Measurements from ENCODE around the gene BCL2L1.
A peak's percentile ranks its signal among the peaks of the same experiment; 100 is the strongest.
"Not testable (repeated sequence)": the region's sequence is repeated elsewhere in the genome, so short reads cannot be mapped to it uniquely, and the experiment has no call there.

BCL2L1 gene

DNA sequence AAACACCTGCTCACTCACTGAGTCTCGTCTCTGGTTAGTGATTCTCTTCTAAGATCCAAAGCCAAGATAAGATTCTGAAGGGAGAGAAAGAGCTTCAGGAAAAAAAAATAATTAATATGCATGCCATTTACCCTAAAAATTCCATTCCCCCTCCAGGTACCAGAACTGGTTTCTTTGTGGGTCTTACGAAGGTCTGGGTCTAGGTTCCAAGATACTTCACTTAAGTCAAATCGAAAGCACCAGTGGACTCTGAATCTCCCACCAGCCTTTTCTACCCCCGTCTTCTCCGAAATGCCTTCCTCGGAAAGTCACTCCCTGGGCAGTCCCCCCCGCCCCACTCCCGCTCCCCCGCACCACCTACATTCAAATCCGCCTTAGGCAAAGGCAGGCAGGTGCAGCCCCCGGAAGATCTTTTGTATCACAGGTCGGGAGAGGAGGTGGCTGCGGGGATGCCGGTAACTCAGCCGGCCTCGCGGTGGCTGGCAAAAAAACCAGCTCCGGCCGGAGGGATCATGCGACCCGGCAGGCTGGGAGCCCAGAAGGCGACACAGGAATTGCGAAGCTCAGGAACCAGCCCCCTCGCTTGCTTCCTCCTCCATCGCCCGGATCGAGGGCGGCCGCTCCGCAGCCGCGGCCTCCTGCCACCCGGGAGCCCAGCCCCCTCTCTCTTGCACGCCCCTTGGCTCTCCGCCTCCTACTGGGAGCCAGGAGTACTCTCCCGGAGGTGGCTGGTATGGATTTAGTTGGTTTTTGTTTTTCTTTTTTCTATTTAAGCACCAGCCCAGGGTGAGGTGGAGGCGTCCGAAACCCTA lies at the start of gene BCL2L1:
BCL2L1 (minus strand) TSS at position 612 of the 812 bp plus-strand sequence. CDS start 650 bp downstream, outside the sequence.
- FAIRE-seq: no peak

- no peak for FAIRE-seq
Observed at GRCh38 chr20:31770243-31770642, 47.6 kb upstream of the BCL2L1 start.

- no peak for FAIRE-seq
Observed at GRCh38 chr20:31769681-31770080, 47.0 kb upstream of the BCL2L1 start.

DNA sequence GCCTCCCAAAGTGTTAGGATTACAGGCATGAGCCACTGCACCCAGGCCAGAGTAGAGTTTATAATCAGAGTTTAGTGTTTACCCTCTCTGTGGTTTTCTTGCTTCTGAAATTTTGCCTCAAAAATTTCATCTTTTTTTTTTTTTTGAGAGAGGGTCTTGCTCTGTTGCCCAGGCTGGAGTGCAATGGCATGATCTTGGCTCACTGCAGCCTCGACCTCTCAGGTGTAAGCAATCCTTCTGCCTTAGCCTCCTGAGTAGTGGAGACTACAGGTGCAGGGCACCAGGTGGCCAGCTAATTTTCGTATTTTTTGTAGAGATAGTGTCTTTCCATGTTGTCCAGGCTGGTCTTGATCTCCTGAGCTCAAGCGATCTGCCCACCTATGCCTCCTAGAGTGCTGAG lies 45.1 kb upstream of the BCL2L1 start:
- FAIRE-seq: no peak

- no peak for FAIRE-seq
Observed at GRCh38 chr20:31764641-31765305, 42.1 kb upstream of the BCL2L1 start.

DNA sequence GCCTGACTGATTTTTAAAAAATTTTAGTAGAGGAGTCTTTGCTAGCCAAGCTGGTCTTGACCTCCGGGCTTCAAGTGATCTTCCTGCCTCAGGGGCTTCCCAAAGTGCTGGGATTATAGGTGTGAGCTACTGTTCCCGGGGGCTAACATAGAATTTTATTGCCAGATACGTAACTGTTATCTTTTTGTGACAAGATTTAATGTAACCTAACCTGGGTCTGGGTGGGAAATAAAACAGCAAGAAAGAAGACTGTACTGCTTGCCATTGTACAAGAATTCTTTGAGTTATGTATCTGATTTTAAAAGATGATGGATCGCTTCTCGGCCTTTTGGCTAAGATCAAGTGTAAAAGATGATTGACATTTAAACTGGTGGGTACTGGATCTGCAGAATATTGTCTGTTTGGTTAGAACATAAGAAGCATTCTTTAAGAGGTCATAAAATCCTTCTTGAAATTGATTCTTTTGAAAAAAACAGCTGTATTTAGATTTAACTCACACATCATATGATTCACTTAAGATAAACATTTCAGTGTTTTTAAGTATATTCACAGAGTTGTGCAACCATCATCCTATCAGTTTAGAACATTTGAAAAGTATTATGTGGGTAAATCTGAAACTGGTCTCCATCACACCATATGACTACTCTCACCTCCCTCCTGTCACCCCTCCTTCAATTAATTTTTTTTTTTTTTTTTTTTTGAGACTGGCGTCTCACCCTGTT lies 38.0 kb upstream of the BCL2L1 start:
- FAIRE-seq: no peak

GRCh38 chr20:31759836-31760518 lies 37.3 kb upstream of the BCL2L1 start:
- no peak for FAIRE-seq

DNA sequence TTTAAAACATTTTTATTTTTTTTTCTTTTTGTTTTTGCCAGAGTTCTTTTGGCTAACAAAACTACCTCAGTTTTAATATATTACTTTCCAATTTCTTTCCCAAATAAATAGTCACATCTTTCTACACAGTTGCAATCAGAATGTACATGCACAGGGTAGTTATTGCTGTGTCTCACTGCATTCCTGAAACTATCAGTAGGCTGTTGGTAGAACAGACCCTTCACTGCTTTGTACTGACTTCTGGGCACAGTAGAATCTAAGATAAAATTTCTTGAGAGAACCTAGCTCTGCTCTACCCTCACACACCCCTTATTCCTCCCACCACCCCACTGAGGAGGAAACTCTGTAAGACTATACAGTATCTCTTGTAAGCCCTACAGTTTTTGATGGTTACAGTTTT lies 36.3 kb upstream of the BCL2L1 start:
- FAIRE-seq: no peak

GRCh38 chr20:31758521-31758920 lies 35.9 kb upstream of the BCL2L1 start:
- FAIRE-seq: no peak

GRCh38 chr20:31757254-31757653 lies 34.6 kb upstream of the BCL2L1 start:
- FAIRE-seq: no peak

GRCh38 chr20:31751126-31751525 lies 28.5 kb upstream of the BCL2L1 start:
- FAIRE-seq: no peak

DNA sequence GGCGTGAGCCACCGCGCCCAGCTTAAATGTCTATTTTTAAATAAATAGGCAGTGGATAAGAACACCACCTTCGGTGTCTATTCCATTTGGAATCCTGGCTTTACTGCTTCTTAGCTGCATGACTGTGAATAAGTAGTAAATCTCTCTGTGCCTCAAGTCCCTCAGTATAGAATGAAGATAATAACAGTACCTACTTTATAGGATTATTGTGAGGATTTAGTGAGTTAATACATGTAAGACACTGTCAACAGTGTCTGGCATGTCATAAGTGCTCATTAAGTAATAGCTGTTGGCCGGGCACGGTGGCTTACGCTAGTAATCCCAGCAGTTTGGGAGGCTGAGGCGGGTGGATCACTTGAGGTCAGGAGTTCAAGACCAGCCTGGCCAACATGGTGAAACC lies 26.6 kb upstream of the BCL2L1 start:
- no peak for FAIRE-seq

- FAIRE-seq: no peak
Observed at GRCh38 chr20:31747640-31748039, 25.0 kb upstream of the BCL2L1 start.

GRCh38 chr20:31747028-31747427 lies 24.4 kb upstream of the BCL2L1 start:
- FAIRE-seq: not testable (repeated sequence)

DNA sequence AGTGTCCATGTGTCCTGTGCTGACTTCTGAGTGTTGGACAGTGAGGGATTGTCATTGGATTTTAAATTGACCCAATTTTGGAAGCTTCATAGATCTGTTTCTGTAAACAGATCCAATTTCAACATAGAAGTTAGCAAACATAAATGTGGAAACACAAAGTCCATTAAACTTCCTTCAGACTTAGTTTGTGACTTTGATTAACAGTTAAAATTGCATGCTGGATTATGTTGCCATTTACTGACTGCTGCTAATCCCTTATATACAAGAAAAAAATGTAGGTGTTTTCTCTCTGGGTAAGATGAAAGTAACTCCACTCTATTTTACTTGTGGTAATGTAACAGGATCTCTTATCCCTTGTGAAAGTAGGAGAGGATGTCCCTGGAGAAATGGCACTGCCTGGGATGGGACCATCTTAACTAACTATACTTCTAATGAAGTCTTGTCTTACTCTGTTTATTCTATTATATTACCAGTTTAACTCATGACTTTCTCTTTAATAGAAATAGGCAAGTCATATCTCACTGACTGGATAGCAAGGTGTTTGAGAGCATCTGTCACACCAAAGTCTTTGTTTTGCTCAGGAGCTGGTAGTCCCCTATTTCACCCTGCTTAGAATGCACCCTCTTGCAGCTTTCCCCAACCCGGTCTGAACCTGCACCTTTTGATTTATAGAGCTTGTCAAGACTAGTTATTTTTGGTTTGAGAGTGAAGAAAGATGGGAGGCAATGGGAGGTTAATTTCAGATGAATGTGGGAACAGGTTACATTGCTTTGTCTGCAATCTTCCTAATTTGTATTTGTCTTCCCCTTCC lies 23.6 kb upstream of the BCL2L1 start:
- no peak for FAIRE-seq

DNA sequence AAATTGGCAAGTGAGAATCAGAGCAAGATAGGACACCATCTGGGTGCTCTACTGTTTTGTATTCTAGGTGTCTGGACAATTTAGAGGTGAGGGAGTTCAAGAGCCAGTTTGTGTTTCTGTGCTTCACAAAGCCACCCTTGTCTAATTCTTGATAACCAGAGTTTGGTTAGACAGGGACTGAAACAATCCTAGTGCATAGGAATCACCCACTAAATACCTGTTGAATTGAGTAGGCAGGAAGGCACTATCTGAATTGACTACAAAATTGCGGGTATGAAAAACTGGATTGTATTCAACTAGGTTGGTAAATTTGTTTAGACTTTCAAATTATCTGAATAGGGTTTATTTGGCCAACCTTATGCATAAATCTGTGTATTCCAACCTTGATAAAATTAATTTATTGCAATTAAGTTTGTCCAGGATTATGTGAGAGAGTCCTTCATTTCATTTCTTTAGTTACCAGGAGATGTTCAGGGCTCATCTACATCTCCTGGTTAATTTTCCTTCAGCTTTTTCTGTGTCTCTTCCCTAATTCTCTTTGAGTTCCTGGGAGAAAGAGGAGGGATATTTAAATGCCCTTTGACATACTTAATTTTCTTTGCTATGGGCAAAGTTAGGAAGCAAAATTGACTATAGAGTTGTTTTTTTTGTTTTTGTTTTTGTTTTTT lies 18.1 kb upstream of the BCL2L1 start:
- no peak for FAIRE-seq

DNA sequence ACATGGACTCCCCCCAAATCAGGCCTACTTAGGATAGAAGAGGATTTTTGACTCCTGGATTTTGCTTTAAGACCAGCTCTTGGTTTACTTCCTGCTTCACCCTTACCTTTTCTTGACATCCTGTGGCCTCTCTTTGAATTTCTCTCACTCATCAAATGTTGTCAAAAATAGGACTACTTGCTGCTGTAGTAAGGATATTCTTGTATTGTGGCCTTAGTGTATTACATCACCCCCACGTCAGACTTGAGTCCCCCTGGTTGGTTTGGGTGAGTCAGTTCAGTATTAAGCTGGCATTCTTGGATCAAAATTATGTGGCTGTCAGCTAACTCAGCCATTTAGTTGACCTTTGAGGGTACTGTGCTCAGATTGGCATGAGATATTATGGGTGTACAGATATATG lies 17.5 kb upstream of the BCL2L1 start:
- no peak for FAIRE-seq

- no peak for FAIRE-seq
Observed at GRCh38 chr20:31739550-31739977, 16.9 kb upstream of the BCL2L1 start.

GRCh38 chr20:31738729-31739549 lies 16.3 kb upstream of the BCL2L1 start, which contains the start of gene TPX2:
Gene TPX2, plus strand, starts transcription at chr20:31739290. Its CDS starts 18,187 bp downstream, at chr20:31757477.
- FAIRE-seq: peak; percentile 76

DNA sequence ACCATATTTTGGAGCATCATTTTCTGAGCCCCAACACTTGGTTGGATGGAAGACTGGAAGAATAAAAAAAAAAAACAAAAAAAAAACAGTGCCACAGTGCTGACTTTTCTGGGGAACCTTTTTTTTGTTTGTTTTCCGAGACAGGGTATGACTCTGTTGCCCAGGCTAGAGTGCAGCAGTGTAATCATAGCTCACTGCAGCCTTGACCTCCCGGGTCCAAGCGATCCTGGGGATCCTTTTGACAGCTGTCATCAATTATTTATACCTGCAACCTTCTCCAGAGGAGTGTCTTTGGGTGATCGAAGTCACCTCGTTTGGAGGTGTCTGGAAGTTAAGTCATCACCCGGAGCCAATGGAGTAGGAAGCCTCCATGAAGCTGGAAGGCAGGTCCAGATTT lies 8.7 kb upstream of the BCL2L1 start:
- FAIRE-seq: no peak

Data from islet of Langerhans (tissue), 1 donor.